Activated CD8-positive, alpha-beta memory T cell treated with anti-CD3 and anti-CD28 coated beads, Interleukin-2, amount 50 U/mL, for 24 hours (primary cell): Measurements from ENCODE around the gene TCOF1.

Experiments used
- DNase-seq: peaks from one replicate; pipeline ENCODE4 v3.0.0-alpha.2; 2020; ENCODE audit errors: extremely low read depth

TCOF1 gene, protein sequence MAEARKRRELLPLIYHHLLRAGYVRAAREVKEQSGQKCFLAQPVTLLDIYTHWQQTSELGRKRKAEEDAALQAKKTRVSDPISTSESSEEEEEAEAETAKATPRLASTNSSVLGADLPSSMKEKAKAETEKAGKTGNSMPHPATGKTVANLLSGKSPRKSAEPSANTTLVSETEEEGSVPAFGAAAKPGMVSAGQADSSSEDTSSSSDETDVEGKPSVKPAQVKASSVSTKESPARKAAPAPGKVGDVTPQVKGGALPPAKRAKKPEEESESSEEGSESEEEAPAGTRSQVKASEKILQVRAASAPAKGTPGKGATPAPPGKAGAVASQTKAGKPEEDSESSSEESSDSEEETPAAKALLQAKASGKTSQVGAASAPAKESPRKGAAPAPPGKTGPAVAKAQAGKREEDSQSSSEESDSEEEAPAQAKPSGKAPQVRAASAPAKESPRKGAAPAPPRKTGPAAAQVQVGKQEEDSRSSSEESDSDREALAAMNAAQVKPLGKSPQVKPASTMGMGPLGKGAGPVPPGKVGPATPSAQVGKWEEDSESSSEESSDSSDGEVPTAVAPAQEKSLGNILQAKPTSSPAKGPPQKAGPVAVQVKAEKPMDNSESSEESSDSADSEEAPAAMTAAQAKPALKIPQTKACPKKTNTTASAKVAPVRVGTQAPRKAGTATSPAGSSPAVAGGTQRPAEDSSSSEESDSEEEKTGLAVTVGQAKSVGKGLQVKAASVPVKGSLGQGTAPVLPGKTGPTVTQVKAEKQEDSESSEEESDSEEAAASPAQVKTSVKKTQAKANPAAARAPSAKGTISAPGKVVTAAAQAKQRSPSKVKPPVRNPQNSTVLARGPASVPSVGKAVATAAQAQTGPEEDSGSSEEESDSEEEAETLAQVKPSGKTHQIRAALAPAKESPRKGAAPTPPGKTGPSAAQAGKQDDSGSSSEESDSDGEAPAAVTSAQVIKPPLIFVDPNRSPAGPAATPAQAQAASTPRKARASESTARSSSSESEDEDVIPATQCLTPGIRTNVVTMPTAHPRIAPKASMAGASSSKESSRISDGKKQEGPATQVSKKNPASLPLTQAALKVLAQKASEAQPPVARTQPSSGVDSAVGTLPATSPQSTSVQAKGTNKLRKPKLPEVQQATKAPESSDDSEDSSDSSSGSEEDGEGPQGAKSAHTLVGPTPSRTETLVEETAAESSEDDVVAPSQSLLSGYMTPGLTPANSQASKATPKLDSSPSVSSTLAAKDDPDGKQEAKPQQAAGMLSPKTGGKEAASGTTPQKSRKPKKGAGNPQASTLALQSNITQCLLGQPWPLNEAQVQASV (N-terminal part only)

DNA sequence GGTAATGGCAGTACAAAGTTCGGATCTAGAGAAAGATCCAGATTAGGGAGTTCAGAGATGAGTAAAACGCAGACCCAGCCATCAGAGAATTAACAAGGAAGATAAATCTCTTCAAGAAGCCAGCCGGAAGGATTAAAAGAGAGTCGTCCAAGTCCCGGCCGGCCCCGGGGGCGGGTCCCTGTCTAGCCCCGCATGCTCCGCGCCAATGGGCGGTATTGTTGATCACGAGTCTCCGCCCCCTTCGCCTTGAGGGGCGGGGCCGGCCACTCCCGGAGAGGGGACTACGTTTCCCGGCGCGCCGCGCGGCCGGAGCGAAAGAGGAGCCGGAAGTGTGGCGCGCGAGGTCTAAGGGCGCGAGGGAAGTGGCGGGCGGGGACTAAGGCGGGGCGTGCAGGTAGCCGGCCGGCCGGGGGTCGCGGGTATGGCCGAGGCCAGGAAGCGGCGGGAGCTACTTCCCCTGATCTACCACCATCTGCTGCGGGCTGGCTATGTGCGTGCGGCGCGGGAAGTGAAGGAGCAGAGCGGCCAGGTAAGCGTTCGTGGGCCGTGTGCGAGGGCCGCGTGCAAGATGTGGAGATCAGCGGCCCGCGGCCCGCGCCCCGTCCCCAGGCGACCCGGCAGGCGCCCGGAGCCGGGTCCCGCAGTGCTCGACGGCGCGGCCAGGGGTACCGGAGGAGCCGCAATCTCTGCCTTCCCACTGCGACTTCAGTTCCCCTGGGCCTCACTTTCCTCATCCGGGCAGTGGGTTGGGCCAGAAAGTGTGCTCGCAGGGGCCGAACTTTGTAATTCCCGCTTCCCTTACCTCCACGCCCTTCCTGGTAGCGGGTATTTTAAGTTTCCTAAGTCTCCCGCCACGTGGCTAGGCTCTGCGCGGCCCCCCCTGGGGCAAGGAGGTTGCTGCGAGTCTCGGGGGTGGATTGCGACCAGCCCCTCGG lies at the start of gene TCOF1:
Gene TCOF1 (plus strand): TSS at position 372 of the 935 bp plus-strand sequence. CDS start 50 bp downstream, at position 422.
- DNase-seq = peak; percentile 91

DNA sequence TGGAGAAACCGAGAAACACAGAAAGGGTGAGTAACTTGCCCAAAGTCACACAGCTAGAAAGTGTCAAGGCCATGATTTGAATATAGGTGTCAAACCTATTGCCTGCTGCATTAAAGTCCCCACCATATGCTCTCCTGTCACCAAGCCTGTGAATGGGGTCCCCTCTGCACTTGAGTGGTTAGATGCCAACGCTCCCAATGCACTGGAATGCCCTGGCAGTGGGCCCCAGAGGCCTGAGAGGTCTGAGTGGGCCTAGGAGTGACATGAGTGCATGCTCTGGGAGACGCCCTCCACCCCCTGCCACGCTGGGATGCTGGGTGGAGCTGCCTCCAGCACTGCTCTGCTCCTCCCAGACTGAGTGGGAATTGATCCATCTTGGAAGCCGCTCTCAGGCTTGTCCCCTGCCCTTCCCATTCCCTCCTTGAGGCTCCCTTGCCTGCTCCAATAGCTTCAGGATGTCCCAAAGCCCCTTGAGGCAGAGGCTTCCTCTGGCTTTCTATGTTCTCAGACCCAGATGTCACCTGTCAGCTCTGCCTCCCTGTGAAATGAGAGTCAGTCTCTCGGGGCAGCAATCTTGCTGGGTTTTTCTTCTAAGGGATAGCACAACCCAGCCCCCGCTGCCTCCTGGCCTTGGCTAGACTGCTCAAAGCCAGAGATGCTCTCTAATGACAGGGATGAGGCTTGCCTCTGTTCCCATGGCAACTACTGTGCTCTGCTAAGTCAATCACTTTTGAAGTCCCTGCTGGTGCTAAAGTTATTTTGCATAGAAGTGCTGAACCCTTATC lies 48.2 kb upstream of the TCOF1 start:
- no peak for DNase-seq

DNA sequence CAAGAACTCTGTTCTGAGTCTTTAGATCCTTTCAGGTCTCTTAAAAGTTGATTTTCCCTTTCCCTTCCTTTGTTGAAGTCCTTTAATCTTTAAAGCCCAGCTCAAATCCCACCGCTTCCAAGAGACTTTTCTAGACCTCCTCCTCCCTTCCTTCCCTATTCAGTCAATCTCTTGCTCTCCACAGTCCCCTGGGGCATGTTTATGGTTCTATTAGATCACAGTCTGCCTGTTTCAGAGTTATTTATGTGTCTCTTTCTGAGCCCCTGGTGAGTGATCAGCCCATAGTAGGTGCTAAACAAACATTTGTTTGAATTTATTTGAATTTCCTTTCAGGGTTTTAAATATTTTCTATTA lies 47.6 kb upstream of the TCOF1 start:
- DNase-seq = no peak

DNA sequence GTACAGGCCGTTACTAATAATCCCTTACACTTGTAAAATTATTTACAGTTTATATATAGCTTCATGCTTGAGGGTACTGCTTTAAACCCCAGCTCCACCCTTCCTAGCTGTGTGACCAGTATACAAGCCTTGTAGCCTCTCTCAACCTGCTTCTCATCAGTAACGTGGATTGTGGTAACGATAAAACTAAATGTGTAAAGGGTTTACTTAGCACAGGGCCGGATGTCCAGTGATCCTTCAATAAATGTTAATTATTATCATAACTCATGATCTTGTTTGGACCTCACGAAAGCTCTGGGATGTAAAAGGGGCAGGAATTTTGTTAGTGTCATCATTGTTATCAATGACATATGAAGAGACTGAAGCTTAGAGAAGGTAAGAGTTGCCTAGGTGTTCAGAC lies 47.3 kb upstream of the TCOF1 start:
- DNase-seq = no peak

DNA sequence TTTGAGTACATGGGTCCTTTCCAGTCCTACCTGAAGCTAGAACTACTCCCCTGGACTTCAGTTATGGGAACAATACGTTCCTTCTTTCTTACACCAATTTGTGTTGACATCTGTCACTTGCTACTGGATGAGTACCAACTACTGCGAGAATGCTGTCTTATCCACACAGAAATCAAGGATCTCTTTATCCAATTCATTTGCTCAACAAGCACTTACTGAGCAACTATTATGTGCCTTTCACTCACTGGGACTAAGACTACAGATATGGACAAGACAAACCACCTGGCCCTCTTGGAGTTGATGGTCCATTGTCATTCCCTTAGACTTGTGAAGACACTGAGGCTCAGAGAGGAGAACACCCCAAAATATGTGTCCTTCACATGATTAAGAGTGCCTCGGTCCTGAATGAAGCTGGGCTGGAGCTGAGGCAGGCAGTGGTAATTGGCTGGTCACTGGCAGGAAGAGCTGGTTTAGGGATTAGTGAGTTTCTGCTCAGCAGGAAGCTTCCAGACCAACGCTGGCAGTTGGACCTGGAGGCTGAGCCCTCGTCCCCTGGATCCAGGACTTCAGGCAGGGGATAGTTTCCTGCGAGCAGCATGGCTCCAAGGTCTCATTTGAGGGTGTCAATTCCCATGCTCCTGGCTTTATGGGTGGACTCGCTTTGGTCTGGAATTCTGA lies 46.3 kb upstream of the TCOF1 start:
- no peak for DNase-seq

DNA sequence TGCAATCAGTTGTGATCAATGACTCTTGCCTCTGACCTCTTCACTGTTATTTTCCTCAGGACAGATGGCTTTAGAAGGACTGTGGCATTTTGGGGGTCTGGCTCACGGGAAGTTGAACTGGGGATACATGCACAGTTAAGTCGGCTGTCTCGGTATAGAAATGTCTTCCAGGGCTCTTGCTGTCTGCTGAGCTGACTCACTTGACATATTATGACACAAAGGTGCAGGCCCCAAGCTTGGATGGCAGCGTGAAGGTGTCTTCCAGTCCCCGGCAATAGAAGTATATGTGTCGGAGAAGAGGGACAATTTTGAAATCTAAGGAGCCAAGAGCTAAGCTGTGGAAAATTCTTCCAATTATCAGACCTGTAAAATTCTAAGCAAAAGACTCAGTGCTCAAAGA lies 45.0 kb upstream of the TCOF1 start:
- no peak for DNase-seq

DNA sequence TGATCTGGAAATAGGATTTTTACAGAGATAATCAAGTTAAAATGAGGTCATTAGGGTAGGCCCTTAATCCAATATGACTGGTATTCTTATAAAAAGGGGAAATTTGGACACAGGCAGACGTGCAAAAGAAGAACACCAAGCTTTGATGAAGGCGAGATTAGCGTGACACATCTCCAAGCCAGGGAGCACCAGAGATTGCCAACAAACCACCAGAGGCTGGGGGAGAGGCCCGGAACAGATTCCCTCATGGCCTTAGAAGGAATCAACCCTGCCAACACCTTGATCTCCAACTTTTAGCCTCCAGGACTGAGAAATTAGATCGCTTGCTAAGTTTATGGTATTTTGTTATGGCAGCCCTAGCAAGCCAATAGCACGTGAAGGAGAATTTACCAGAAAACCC lies 44.0 kb upstream of the TCOF1 start:
- no peak for DNase-seq

DNA sequence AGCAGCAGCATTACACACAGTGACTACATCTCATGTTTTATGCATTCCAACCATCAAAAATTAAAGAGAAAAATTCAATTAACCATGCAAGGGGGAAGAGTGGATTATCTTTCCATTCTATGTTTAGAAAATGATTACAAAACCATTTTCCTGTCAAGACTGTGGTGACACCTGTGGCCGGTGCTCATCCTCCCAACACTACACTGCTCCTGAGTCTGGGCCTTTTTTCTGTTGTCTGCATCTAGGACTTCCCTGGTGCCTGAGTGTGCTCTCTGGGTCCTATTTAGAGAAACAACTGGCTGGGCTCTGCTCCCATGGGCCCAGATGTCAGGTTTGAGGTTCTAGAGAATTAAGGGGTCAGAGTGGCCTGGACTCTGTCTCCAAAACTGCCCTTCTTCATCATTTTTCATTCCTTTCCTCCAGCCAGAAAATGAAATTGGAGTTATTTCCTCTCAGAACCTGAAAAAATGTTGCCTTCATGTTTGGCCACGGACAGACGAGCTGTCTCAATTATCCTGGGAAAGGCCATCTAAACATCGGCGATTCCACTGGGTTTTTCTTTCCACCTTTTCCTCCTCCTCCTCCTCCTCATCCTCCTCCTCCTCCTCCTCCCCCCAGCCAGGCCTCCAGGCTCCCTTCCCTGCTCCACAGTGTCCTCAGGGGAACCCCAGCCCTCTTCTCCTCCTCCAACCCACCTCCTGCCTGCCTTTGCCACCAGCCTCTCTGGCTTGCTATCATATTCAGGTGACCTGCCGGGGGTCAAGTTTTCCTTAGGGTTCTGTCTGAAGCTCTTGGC lies 43.4 kb upstream of the TCOF1 start:
- DNase-seq = no peak

DNA sequence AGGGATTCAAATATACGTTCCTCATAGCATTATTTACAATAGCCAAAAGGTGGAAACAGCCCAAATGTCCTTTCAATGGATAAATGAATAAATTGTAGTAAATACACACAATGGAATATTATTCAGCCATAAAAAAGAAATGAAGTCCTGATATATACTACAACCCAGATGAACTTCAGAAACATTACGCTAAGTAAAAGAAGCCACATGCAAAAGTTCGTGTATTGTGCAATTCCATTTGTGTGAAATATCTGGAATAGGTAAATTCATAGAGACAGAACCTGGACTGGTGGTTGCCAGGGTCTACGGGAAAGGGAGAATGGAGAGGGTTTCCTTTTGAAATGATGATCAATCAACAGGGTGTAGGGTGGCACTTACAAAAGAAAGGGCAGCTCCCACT lies 42.3 kb upstream of the TCOF1 start:
- DNase-seq = no peak

DNA sequence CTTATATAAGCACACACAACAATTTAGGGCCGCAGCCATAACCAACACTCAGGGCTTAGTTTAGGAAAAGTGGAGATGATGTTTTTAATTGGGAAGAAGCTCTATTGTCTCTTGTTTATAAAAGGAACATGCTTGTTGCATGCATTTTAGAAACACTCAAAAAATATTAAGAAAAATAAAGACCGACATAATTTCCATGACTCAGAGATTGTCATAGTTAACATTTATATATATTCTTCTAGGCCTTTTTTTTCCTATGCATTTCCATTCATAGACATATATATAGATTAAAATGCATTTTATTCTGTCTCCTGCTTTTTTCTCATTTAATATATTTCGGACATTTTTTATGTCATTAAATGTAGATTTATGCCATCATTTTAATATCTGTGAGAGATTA lies 41.2 kb upstream of the TCOF1 start:
- DNase-seq = no peak

DNA sequence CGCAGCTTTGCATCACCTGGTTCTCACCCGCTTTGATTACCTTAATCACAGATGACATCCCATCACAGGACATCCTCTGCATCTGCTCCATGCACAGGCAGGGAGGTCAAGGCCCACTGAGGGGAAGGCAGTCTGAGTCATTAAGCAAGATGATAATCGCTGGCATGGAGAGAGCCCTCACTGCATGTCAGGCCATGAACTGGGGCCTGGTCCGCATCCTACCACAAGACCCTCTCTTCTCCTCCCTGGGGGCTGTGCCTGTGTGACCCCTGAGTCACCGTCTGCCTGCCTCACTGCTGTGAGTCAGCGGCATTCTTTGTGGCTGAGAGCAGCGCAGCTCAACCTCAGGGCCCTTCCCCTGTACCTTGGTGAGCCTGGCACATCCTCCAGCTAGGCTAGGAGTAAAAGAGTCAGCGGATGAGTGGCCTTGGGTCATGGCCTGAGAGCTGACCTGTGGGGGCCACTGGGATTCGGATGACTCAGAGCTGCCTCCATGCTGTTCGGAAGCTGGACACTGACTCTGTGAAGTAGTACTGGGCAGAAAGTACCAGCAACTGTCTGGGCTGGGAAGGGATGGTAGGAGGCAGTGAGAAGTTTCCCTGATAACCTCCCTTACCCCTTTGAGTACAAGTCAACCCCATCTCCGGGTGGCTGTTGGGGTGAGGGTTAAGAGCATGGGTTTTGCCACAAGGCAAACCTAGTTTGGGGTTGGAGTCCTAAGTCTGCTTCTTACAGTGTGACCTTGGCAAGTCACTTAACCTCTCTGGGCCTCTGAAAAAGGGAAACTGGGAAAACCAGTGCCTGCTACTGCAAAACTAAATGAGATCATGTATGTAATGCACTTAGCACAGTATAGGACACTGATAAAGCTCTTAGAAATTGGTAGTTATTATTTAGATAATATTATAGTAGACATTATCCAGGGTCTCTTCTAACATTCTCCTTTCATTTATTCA lies 40.2 kb upstream of the TCOF1 start:
- DNase-seq = no peak

DNA sequence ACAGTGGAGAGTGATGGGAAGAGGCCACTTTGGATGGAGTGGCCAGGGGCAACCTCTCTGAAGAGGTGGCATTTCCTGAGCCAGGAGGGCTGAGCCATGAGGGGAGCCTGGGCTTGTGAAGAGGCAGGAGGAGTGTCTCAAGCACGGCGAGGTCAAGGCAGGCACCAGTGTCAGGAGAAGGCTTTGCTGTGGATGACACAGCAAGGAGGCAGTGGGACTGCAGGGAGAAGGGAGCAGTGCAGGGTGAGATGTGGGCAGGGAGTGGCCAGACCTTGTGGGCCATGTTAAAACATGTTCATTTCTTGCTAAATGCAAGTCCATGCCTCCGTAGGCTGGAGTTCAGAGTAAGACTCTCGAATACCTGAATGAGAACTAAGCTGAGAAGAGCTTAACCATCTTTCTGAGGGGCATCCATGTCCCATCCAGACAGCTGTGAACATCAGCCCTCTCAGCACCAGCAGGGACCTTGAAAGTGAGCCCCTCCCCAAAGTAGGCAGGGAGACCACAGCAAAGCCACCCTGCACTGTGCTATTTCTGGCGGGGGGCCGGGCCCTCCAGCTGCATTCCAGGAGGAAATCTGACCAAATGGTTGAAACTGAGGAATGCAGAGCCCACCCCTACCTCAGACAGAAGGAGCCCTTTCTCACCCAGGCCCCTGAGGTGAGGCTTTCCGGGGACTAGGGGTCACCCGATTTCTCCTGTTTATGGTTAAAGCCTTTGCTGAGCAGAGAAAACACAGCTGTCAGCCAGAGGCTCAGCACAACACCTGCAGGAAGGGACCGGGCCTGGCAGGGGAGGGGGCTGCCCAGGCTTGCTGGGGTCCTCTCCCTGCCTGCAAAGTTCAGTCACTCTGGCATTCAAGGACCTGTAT lies 38.6 kb upstream of the TCOF1 start:
- DNase-seq = no peak

DNA sequence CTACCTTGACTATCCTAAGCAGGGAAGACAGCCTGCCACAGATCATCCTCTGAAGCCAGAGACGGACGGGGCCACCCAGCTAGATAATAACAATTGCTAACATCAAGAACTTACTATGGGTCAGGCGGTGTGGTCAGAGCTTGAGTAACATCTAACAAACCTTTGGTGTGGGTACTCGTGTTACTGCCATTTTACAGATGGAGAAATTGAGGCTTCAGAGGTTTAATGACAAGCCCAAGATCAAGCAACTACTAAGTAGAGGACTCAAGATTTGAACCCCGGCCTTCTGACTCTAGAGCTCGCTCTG lies 38.1 kb upstream of the TCOF1 start:
- no peak for DNase-seq

DNA sequence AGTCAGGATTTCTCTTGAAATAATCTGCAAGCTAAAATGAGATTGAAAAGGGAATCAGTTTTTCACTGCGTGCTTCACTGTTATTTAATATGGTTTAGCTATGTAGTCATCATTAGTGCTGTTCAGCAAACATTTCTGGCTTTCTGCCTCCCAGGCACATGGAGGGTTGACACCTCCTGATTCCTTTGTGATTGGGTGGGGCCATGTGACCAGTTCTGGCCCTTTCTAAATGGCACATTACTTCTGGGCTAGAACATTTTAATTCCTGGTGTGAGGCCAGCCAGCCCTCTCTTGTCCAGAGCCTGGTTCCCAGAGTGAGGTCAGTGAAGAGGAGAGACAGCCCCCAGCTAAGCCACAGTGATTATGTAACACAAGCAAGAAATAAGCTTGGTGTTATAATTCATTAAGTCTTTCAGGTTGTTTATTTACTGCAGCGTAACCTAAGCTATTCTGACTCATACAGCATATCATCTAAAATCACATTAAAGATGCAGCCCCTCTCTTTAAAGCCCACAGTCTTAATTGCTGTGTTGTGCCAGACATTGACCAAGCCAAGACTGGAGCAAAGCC lies 37.4 kb upstream of the TCOF1 start:
- DNase-seq = no peak

DNA sequence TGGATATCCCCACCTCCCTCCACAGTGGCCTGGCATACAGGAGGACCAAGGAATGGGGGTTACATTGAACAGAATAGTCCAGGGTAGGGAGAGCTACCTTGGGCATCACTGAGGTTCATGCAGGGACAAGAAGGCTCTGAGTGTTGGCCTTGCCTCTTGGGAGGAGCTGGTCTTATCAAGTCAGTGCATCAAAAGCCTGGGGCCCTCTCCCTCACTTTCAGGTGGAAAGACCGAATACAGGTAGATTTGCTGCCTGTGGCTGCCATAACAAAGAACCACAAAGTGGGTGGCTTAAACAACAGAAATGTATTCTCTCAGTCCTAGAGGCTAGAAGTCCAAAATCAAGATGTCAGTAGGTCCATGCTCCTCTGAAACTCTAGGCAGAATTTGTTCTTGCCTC lies 36.3 kb upstream of the TCOF1 start:
- DNase-seq = no peak

DNA sequence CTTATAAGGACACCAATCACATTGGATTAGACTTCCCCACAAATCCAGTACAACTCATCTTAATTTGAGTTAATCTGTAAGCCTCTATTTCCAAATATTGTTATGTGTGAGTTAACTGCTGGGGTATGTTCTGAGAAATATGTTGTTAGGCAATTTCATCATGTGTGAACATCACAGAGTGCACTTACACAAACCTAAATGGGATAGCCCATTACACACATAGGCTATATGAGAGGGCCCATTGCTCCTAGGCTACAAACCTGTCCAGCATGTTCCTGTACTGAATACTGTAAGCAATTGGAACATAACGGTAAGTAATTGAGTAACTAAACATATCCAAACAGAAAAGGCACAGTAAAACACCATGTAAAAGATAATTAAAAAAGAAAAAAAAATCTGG lies 35.7 kb upstream of the TCOF1 start:
- DNase-seq = no peak

DNA sequence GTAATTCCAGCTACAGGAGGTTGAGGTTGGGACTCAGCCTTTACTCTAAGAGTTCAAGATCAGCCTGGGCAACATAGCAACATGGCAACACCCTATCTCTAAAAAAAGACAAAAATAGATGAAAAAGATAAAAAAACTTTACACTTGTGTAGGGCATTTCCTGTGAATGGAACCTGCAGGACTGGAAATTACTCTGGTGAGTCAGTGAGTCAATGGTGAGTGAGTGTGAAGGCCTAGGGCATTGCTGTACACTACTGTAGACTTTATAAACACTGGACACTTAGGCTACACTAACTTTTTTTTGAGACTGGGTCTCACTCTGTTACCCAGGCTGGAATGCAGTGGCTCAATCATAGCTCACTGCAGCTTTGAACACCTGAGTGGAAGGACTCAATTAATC lies 35.3 kb upstream of the TCOF1 start:
- no peak for DNase-seq
